CD4-positive, alpha-beta memory T cell (primary cell): Measurements from ENCODE around the gene ALMS1. TPM values are rescaled to one million over a fixed set of nuclear protein-coding genes. Genes with fewer than 3 reads are reported as not detected.
A peak's percentile ranks its signal among the peaks of the same experiment; 100 is the strongest.

Experiments used
- CTCF ChIA-PET: fragments of 350-600 bp; sonication (Branson Sonifier 250); formaldehyde crosslinking; loops from one replicate; lab custom pipeline; 2021; ENCODE audit warnings: inconsistent platforms; ENCODE audit not compliant: partially characterized antibody; lab: Charles Lee
- POLR2A ChIA-PET: fragments of 350-600 bp; sonication (Branson Sonifier 250); formaldehyde crosslinking; loops from one replicate; lab custom pipeline; 2021; ENCODE audit not compliant: partially characterized antibody; lab: Charles Lee
- DNase-seq, 5 donors: peaks; one replicate each; pipeline versions ENCODE4 v3.0.0 to v3.0.0-alpha.2; 2020 to 2022; ENCODE audit warnings: mixed read lengths in 1 of 5
- H3K27ac ChIP-seq: one replicate; pipeline ENCODE4 v1.7.0; 2013; ENCODE audit warnings: low read depth, low read length
- H3K27me3 ChIP-seq: 2 replicates; pipeline ENCODE4 v1.7.0; 2013; ENCODE audit warnings: mild to moderate bottlenecking, low read length, moderate library complexity; ENCODE audit not compliant: insufficient read depth
- H3K36me3 ChIP-seq: 2 replicates; pipeline ENCODE4 v1.7.0; 2013; ENCODE audit warnings: mild to moderate bottlenecking, low read length, moderate library complexity; ENCODE audit not compliant: insufficient read depth
- H3K4me1 ChIP-seq: 2 replicates; pipeline ENCODE4 v1.7.0; 2013; ENCODE audit warnings: mild to moderate bottlenecking, low read length, moderate library complexity; ENCODE audit not compliant: insufficient read depth
- H3K4me3 ChIP-seq, 2 donors: one replicate each; pipeline ENCODE4 v1.7.0; 2013; ENCODE audit warnings: low read length in 2 of 2, mild to moderate bottlenecking in 1 of 2
- H3K9me3 ChIP-seq, 2 donors: one replicate each; pipeline ENCODE4 v1.7.0; 2013; ENCODE audit warnings: low read length in 2 of 2, control low read depth in 1 of 2; ENCODE audit not compliant: control insufficient read depth in 1 of 2
- H3K27ac Mint-ChIP-seq, 7 donors: one replicate each; pipeline ENCODE4 v1.8.0; 2020 to 2021; ENCODE audit warnings: mixed read lengths in 7 of 7, mild to moderate bottlenecking in 6 of 7, inconsistent platforms in 3 of 7, moderate library complexity in 3 of 7
- H3K27me3 Mint-ChIP-seq, 2 donors: one replicate each; pipeline ENCODE4 v1.8.0; 2020 to 2021; ENCODE audit warnings: mixed read lengths in 2 of 2
- H3K36me3 Mint-ChIP-seq, 2 donors: one replicate each; pipeline ENCODE4 v1.8.0; 2020 to 2021; ENCODE audit warnings: mixed read lengths in 2 of 2, inconsistent platforms in 1 of 2, mild to moderate bottlenecking in 1 of 2
- H3K4me1 Mint-ChIP-seq, 4 donors: one replicate each; pipeline ENCODE4 v1.8.0; 2020 to 2021; ENCODE audit warnings: mixed read lengths in 4 of 4, mild to moderate bottlenecking in 1 of 4
- H3K4me3 Mint-ChIP-seq, 8 donors: one replicate each; pipeline ENCODE4 v1.8.0; 2020 to 2021; ENCODE audit warnings: mixed read lengths in 8 of 8, mild to moderate bottlenecking in 7 of 8, moderate library complexity in 6 of 8, inconsistent platforms in 3 of 8
- H3K9me3 Mint-ChIP-seq, 8 donors: one replicate each; pipeline ENCODE4 v1.8.0; 2020 to 2021; ENCODE audit warnings: mixed read lengths in 8 of 8, mild to moderate bottlenecking in 5 of 8, inconsistent platforms in 3 of 8, moderate library complexity in 1 of 8
- intact Hi-C: fragments of 100-400 bp; cut with micrococcal nuclease; formaldehyde crosslinking; loops from one replicate; pipeline ENCODE4 v1.15.1; 2023
- polyA plus RNA-seq, 2 donors: library from polyadenylated mRNA; unstranded; fragments of 300-500 nt; fragmentation: Illumina TruSeq; gene quantifications; one replicate each; pipeline ENCODE4 v1.2.3, GENCODE V29; 2021
- total RNA-seq, 2 experiments: library from RNA; stranded (reverse); gene quantifications; one replicate each; pipeline ENCODE4 v1.2.3, GENCODE V29; 2021

ALMS1 gene
- total and polyA plus RNA-seq, 4 experiments from 2014 or later, result 0.83 to 42.9 (median 19.5) TPM

DNA sequence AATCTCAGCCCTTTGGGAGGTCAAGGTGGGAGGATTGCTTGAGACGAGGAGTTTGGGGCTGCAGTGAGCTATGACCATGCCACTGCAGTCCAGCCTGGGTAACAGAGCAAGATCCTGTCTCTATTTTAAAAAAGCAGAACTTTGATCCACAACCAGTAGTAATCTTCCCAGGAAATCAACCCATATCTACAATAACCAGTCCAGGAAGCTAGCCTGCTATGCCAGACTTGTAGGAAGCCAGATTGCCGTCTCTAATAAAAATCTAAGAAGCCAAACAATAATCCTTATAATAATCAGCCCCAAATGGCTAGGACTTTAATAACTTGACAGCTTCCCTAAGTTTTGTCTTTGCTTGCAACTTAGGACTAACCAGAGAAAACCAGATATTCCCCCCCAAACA, 9.0 kb upstream of the ALMS1 start:
- H3K36me3 ChIP-seq, result no peaks in the 10 kb centered on the region
- no peak overlapping the region for H3K27ac ChIP-seq
- peaks cover 30 to 37% of the 10 kb centered on the region in 2 donors for H3K27me3 Mint-ChIP-seq
- no peak overlapping the region for H3K4me3 Mint-ChIP-seq
- no peak overlapping the region for H3K27ac Mint-ChIP-seq
- ChIA-PET CTCF (no interaction called here), POLR2A (no interaction called here)
- no peak overlapping the region for H3K4me3 ChIP-seq
- no peaks in the 10 kb centered on the region for H3K4me1 Mint-ChIP-seq
- no peaks in the 10 kb centered on the region for H3K27me3 ChIP-seq
- H3K9me3 Mint-ChIP-seq, result peaks cover 5 to 15% (median 9%) of the 10 kb centered on the region in 8 donors
- no peaks in the 10 kb centered on the region for H3K36me3 Mint-ChIP-seq
- no peaks in the 10 kb centered on the region for H3K9me3 ChIP-seq
- H3K4me1 ChIP-seq, result no peaks in the 10 kb centered on the region
- DNase-seq, result no peak
- intact Hi-C loops, result no loop called here

DNA sequence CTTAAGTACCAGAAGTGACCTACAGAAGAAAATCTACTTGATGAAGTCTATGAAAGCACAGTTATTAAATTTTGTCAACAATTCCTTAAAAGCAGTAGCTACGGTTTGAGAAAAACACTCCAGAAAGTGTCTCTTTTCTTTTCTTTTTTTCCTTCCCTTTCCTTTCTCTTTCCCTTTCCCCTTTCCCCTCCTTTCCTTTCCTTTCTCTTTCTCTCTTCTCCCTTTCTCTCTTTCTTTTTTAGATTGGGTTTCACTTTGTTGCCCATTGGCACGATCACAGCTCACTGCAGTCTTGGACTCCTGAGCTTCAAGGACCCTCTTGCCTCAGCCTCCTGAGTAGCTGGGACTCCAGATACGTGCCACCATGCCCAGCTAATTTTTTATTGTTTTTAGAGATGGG, 2.6 kb upstream of the ALMS1 start:
- H3K4me1 ChIP-seq, result peaks cover 25% of the 10 kb centered on the region
- H3K36me3 Mint-ChIP-seq, result no peaks in the 10 kb centered on the region
- ChIA-PET CTCF (no interaction called here), POLR2A (no interaction called here)
- H3K4me1 Mint-ChIP-seq, result peaks cover 20 to 30% (median 23%) of the 10 kb centered on the region in 4 donors
- H3K27me3 ChIP-seq, result no peaks in the 10 kb centered on the region
- peaks cover 4 to 10% of the 10 kb centered on the region in 2 donors for H3K27me3 Mint-ChIP-seq
- no peaks in the 10 kb centered on the region for H3K36me3 ChIP-seq
- intact Hi-C loops, result no loop called here
- no peak overlapping the region for H3K27ac ChIP-seq
- no peak overlapping the region for H3K4me3 Mint-ChIP-seq
- H3K4me3 ChIP-seq, result no peak overlapping the region
- H3K9me3 Mint-ChIP-seq, result no peaks in the 10 kb centered on the region
- H3K27ac Mint-ChIP-seq, result no peak overlapping the region
- no peaks in the 10 kb centered on the region for H3K9me3 ChIP-seq
- DNase-seq, result no peak

DNA sequence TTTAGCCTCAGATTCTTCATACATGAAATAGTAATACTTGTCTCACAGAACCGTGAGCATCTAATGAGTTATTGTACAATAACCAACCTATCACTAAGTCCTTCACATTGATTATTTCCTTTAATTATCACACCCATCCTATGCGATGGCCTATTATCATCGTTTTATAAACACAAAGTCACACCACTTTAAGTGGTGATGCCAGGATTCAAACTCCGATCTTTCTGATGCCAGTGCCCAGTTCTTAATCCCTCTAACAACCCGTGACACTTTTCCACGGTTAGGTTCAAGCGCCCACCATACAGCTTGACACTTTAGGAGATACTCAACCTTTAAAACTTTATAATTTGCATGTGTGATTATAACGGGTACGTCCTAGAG, 523 bp upstream of the ALMS1 start:
- H3K27me3 ChIP-seq, result no peaks in the 10 kb centered on the region
- CTCF ChIA-PET, result interaction anchor here (0.6 to 1.3 kb wide), 5 partner anchors 52 to 455 kb away, joined by 3 to 6 read pairs (median 3); partner anchors contain the start of gene PRADC1
- H3K27ac ChIP-seq, result peak overlapping the region; percentile 75
- H3K27me3 Mint-ChIP-seq, result peaks cover 0 to 3% of the 10 kb centered on the region in 2 donors
- no peak for DNase-seq
- H3K9me3 Mint-ChIP-seq, result no peaks in the 10 kb centered on the region
- peaks cover 28 to 43% (median 32%) of the 10 kb centered on the region in 4 donors for H3K4me1 Mint-ChIP-seq
- peak overlapping the region; percentile 96 to 99 (median 98) for H3K27ac Mint-ChIP-seq
- no peaks in the 10 kb centered on the region for H3K36me3 ChIP-seq
- H3K9me3 ChIP-seq, result no peaks in the 10 kb centered on the region
- H3K36me3 Mint-ChIP-seq, result peaks cover 0 to 3% of the 10 kb centered on the region in 2 donors
- intact Hi-C loops, result loop anchor here (1.0 to 5.0 kb wide), 7 partner anchors 92 to 1574 kb away; partner anchors contain the start of genes CCT7, EGR4, MTHFD2 and POLE4
- peaks cover 25% of the 10 kb centered on the region for H3K4me1 ChIP-seq
- POLR2A ChIA-PET, result interaction anchor here (0.7 to 2.4 kb wide), 11 partner anchors 28 to 352 kb away, joined by 3 to 44 read pairs (median 4); partner anchors contain the start of genes CCT7, EGR4, PRADC1 and SFXN5
- H3K4me3 Mint-ChIP-seq, result peak overlapping the region; percentile 88 to 93 (median 92)
- peak overlapping the region; percentile 34 to 79 for H3K4me3 ChIP-seq

DNA sequence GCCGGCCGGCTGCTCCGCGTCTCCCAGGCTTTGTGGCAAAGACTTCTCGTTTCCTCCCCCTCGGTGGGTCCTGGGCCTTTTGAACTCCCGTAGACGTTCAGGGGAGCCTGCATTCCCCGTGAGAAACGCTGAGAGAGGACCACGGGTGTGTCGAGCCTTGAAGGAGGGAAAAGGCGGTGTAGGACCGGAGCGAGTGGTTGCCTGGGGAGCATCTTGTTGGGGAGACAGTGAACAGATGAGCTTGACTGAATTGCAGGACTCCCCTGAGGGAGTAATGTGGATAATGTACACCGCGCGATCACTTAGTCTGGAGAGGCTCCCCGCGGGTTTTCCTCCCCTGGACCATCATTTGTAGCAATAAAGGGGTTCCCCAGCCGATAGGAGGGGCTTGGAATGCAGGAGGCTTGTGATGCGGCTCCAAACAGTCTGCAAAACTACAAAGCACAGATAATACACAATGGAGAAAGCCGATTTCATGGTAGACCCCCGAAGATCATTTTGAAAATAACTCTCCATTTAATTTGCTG, 769 bp downstream of the ALMS1 start:
- DNase-seq, result no peak
- intact Hi-C loops, result loop anchor here (5.0 kb wide), 1 partner anchor 811 kb away; the partner anchor contains the start of gene MTHFD2
- peaks cover 29 to 43% (median 34%) of the 10 kb centered on the region in 4 donors for H3K4me1 Mint-ChIP-seq
- no peaks in the 10 kb centered on the region for H3K9me3 ChIP-seq
- peaks cover 3 to 8% of the 10 kb centered on the region in 2 donors for H3K36me3 Mint-ChIP-seq
- H3K4me3 Mint-ChIP-seq, result peak overlapping the region; percentile 91 to 93 (median 92)
- H3K9me3 Mint-ChIP-seq, result no peaks in the 10 kb centered on the region
- peaks cover 25% of the 10 kb centered on the region for H3K4me1 ChIP-seq
- CTCF ChIA-PET, result interaction anchor here (1.3 to 1.5 kb wide), 2 partner anchors 40 to 96 kb away, joined by 3 to 6 read pairs; no protein-coding TSS in a partner anchor
- peak overlapping the region; percentile 77 for H3K27ac ChIP-seq
- H3K4me3 ChIP-seq, result peak overlapping the region; percentile 62 to 79
- peaks cover 0 to 3% of the 10 kb centered on the region in 2 donors for H3K27me3 Mint-ChIP-seq
- H3K27me3 ChIP-seq, result no peaks in the 10 kb centered on the region
- H3K27ac Mint-ChIP-seq, result peak overlapping the region; percentile 93 to 99 (median 97)
- no peaks in the 10 kb centered on the region for H3K36me3 ChIP-seq
- POLR2A ChIA-PET, result interaction anchor here (1.1 to 2.4 kb wide), 6 partner anchors 27 to 174 kb away, joined by 3 to 44 read pairs (median 5); partner anchors contain the start of genes CCT7, EGR4 and PRADC1

DNA sequence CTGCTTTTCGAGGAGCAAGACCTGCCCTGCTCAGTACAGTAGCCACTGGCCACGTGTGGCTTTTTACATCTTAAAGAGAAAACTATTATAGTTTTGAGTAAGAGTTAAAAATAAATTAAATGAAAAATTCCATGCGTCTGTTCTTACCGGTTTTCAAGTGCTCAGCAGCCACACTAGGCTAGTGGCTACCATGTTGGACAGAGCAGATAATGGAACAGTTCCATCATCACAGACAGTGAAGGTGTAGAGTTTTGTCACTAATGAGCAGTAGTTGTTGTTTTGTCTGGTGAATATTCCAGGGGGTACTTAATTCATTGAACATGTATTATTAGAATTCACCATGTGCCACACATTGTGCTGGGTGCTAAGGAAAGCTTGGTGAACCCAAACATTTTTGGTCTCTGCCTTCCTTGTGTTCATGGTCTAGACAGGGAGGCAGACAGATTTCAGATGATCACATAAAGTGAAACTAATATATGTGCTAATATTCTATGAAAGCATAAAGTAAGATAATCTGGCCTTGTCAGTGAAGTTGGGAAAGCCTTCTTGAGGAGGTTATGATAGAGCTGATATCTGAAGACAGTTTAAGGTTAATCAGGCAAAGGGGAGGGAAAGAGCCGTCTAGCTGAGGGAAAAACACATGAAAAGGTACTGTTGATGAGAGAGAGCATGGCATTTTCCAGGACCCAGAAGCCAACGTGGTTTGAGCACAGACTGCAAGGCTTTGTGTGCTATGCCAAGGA, 1.4 kb downstream of the ALMS1 start:
- ChIA-PET CTCF (interaction anchor here (1.5 kb wide), 1 partner anchor 39 kb away, joined by 3 read pairs; no protein-coding TSS in a partner anchor), POLR2A (interaction anchor here (2.4 kb wide), 1 partner anchor 153 kb away, joined by 44 read pairs; the partner anchor contains the start of genes CCT7 and PRADC1)
- peaks cover 0 to 1% of the 10 kb centered on the region in 2 donors for H3K27me3 Mint-ChIP-seq
- peak overlapping the region in 1 of 2 donors; percentile 79 for H3K4me3 ChIP-seq
- DNase-seq, result peak in 1 of 5 donors; percentile 1
- peaks cover 3 to 8% of the 10 kb centered on the region in 2 donors for H3K36me3 Mint-ChIP-seq
- peak overlapping the region; percentile 30 to 99 (median 97) for H3K27ac Mint-ChIP-seq
- peak overlapping the region; percentile 77 for H3K27ac ChIP-seq
- H3K27me3 ChIP-seq, result no peaks in the 10 kb centered on the region
- peak overlapping the region; percentile 91 to 93 (median 92) for H3K4me3 Mint-ChIP-seq
- intact Hi-C loops, result loop anchor here (5.0 kb wide), 1 partner anchor 810 kb away; the partner anchor contains the start of gene MTHFD2
- H3K4me1 ChIP-seq, result peaks cover 25% of the 10 kb centered on the region
- peaks cover 31 to 43% (median 36%) of the 10 kb centered on the region in 4 donors for H3K4me1 Mint-ChIP-seq
- no peaks in the 10 kb centered on the region for H3K9me3 Mint-ChIP-seq
- no peaks in the 10 kb centered on the region for H3K9me3 ChIP-seq
- no peaks in the 10 kb centered on the region for H3K36me3 ChIP-seq

DNA sequence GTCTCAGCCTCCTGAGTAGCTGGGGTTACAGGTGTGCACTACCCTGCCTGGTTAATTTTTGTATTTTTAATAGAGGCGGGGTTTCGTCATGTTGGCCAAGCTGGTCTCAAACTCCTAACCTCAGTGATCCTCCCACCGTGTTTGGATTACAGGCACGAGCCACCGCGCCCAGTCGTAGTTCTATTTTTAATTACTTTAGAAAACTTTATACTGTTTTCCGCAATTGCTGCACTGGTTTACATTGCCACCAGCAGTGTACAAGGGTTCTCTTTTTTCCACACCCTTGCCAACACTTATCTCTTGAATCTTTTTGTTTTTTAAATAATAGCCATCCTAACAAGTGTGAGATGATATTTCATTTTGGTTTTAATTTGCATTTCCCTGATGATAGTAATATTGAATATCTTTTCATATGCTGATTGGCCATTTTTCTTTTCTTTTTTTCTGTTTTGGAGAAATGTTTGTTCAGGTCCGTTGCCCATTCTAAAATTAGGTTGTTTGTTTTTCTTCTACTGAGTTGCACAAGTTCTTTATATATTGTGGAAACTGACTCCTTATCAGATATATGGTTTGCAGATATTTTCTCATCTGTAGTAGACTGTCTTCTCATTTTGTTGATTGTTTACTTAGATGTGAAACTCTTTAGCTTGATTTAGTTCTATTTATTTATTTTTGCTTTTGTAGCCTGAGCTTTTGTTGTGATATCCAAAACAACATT, 16.9 kb downstream of the ALMS1 start:
- Mint-ChIP-seq H3K27me3 (no peaks in the 10 kb centered on the region), H3K4me3 (no peak overlapping the region), H3K9me3 (peaks cover 8 to 50% (median 32%) of the 10 kb centered on the region in 8 donors), H3K36me3 (peaks cover 52 to 75% of the 10 kb centered on the region in 2 donors), H3K27ac (no peak overlapping the region), H3K4me1 (peaks cover 7 to 18% (median 15%) of the 10 kb centered on the region in 4 donors)
- Histone ChIP-seq H3K4me3 (no peak overlapping the region), H3K27ac (no peak overlapping the region), H3K27me3 (no peaks in the 10 kb centered on the region), H3K4me1 (no peaks in the 10 kb centered on the region), H3K36me3 (no peaks in the 10 kb centered on the region), H3K9me3 (peaks cover 0 to 22% of the 10 kb centered on the region in 2 donors)
- POLR2A ChIA-PET, result no interaction called here
- no peak for DNase-seq
- CTCF ChIA-PET, result no interaction called here
- intact Hi-C loops, result no loop called here
